NOMO-1 (cell line): ENCODE measurements around the gene FTCD.

Experiments used
- DNase-seq, 2 experiments: peaks; one replicate each; lab custom pipeline; 2025; ENCODE audit not compliant: unreplicated experiment in 2 of 2; lab: John Stamatoyannopoulos, UW

FTCD gene

GRCh38 chr21:46154155-46154954 is 1.0 kb downstream of the FTCD start:
- DNase-seq = no peak

- peak; percentile 18 to 28 for DNase-seq
These were observed 1.9 kb downstream of the FTCD start for GRCh38 chr21:46153247-46154154.

GRCh38 chr21:46152927-46153246 is 2.5 kb downstream of the FTCD start:
- DNase-seq = no peak

GRCh38 chr21:46151989-46152926 is 3.1 kb downstream of the FTCD start:
- no peak for DNase-seq

GRCh38 chr21:46151261-46151988 is 4.0 kb downstream of the FTCD start:
- no peak for DNase-seq

GRCh38 chr21:46150491-46151121 is 4.8 kb downstream of the FTCD start:
- DNase-seq = no peak

- no peak for DNase-seq
These were observed 5.3 kb downstream of the FTCD start for GRCh38 chr21:46150073-46150472.

- no peak for DNase-seq
These were observed 6.0 kb downstream of the FTCD start for GRCh38 chr21:46149205-46149901.

GRCh38 chr21:46148106-46148505 is 7.3 kb downstream of the FTCD start:
- no peak for DNase-seq

- peak; percentile 11 to 18 for DNase-seq
These were observed 8.0 kb downstream of the FTCD start for GRCh38 chr21:46147429-46147828.

- no peak for DNase-seq
These were observed 8.5 kb downstream of the FTCD start for GRCh38 chr21:46146856-46147255.

GRCh38 chr21:46145840-46146691 is 9.3 kb downstream of the FTCD start:
- no peak for DNase-seq

GRCh38 chr21:46145159-46145839 is 10.1 kb downstream of the FTCD start:
- no peak for DNase-seq

GRCh38 chr21:46144464-46145070 is 10.8 kb downstream of the FTCD start:
- no peak for DNase-seq

GRCh38 chr21:46142582-46143473 is 12.6 kb downstream of the FTCD start:
- no peak for DNase-seq
